H1 (cell line): ENCODE results near the gene SLC25A11. TPM values are rescaled to one million over a fixed set of nuclear protein-coding genes. Genes with fewer than 3 reads are reported as not detected.

Experiments
- CTCF ChIA-PET: fragments of 300-600 bp; sonication (Branson Sonifier 250); formaldehyde crosslinking; loops from one replicate; lab custom pipeline; 2021; ENCODE audit not compliant: partially characterized antibody; lab: Charles Lee
- POLR2A ChIA-PET: fragments of 300-600 bp; sonication (Branson Sonifier 250); formaldehyde crosslinking; loops from one replicate; lab custom pipeline; 2021; ENCODE audit warnings: inconsistent platforms; ENCODE audit not compliant: partially characterized antibody; lab: Charles Lee
- DNase-seq, 2 experiments: peaks; one replicate each; pipeline versions ENCODE4 v3.0.0 to v3.0.0-alpha.2; 2010 to 2022; ENCODE audit warnings: low spot score in 2 of 2, low read depth in 1 of 2, mixed read lengths in 1 of 2
- FAIRE-seq: peaks from 2 replicates; lab custom pipeline; 2011; peaks lifted over from hg19 to GRCh38; lab: Jason Lieb, UNC
- H2AFZ ChIP-seq: 2 replicates; pipeline ENCODE4 v1.8.1; 2012; ENCODE audit warnings: low read length, inconsistent platforms
- H2AK5ac ChIP-seq: 2 replicates; pipeline ENCODE4 v1.6.1; 2013; ENCODE audit warnings: low read depth, low read length
- H2BK120ac ChIP-seq: replicated peaks from 2 replicates; pipeline ENCODE3; 2013; ENCODE audit warnings: low read depth, low read length, inconsistent platforms
- H2BK12ac ChIP-seq: 2 replicates; pipeline ENCODE4 v1.6.1; 2013; ENCODE audit warnings: low read depth, low read length
- H2BK15ac ChIP-seq: 2 replicates; pipeline ENCODE4 v1.6.1; 2013; ENCODE audit warnings: low read length
- H2BK20ac ChIP-seq: 2 replicates; pipeline ENCODE4 v1.6.1; 2013; ENCODE audit warnings: low read length
- H2BK5ac ChIP-seq: 2 replicates; pipeline ENCODE4 v1.6.1; 2013; ENCODE audit warnings: low read depth, low read length
- H3K14ac ChIP-seq: 2 replicates; pipeline ENCODE4 v1.6.1; 2013; ENCODE audit warnings: inconsistent platforms; ENCODE audit not compliant: insufficient read length
- H3K18ac ChIP-seq: 2 replicates; pipeline ENCODE4 v1.6.1; 2013; ENCODE audit warnings: low read length; ENCODE audit errors: extremely low read depth
- H3K23ac ChIP-seq: 2 replicates; pipeline ENCODE4 v1.6.1; 2013; ENCODE audit warnings: inconsistent platforms; ENCODE audit not compliant: insufficient read length
- H3K23me2 ChIP-seq: 2 replicates; pipeline ENCODE4 v1.6.1; 2013; ENCODE audit warnings: low read depth, low read length
- H3K27ac ChIP-seq: 2 replicates; pipeline ENCODE4 v1.6.1; 2011; ENCODE audit warnings: low read depth, low read length, inconsistent platforms
- H3K27me3 ChIP-seq, 4 experiments: replicated peaks in 1 of 4; 1 replicate in 1 of 4; 2 replicates in 3 of 4; pipeline versions ENCODE4 v1.6.1 to v1.8.1; 2011 to 2013; ENCODE audit warnings: low read length in 3 of 4, mild to moderate bottlenecking in 3 of 4, inconsistent platforms in 2 of 4, mixed read lengths in 2 of 4, moderate library complexity in 1 of 4; ENCODE audit not compliant: control insufficient read depth in 3 of 4, insufficient read depth in 3 of 4; ENCODE audit errors: extremely low read depth in 1 of 4
- H3K36me3 ChIP-seq, 4 experiments: 2 replicates each; pipeline versions ENCODE4 v1.6.1 to v1.8.1; 2011 to 2013; ENCODE audit warnings: mild to moderate bottlenecking in 4 of 4, low read length in 3 of 4, moderate library complexity in 2 of 4, control low read depth in 1 of 4, inconsistent platforms in 1 of 4; ENCODE audit not compliant: insufficient read depth in 4 of 4, control insufficient read depth in 2 of 4
- H3K4ac ChIP-seq: replicated peaks from 2 replicates; pipeline ENCODE3; 2013; ENCODE audit warnings: low read length, low read depth, mixed read lengths, inconsistent platforms; ENCODE audit not compliant: insufficient read length
- H3K4me1 ChIP-seq, 4 experiments: replicated peaks in 1 of 4; 1 replicate in 1 of 4; 2 replicates in 3 of 4; pipeline versions ENCODE4 v1.6.1 to v1.8.1; 2011 to 2013; ENCODE audit warnings: low read length in 3 of 4, inconsistent platforms in 2 of 4, mixed read lengths in 1 of 4; ENCODE audit not compliant: insufficient read depth in 4 of 4, control insufficient read depth in 3 of 4
- H3K4me2 ChIP-seq, 2 experiments: 2 replicates each; pipeline versions ENCODE4 v1.6.1 to v1.8.1; 2011 to 2013; ENCODE audit warnings: low read depth in 2 of 2, low read length in 2 of 2, control low read depth in 1 of 2, inconsistent platforms in 1 of 2, mild to moderate bottlenecking in 1 of 2; ENCODE audit not compliant: insufficient read depth in 1 of 2
- H3K4me3 ChIP-seq, 4 experiments: fragments of 200-600, 300-600 bp in 1 of 4; sonication (generic), shearing (Covaris generic), sonication (Bioruptor Twin) in 1 of 4; 2 replicates each; pipeline versions ENCODE4 v1.5.1 to v1.8.1; 2011 to 2016; ENCODE audit warnings: low read length in 4 of 4, low read depth in 3 of 4, control low read depth in 2 of 4, inconsistent platforms in 2 of 4, mild to moderate bottlenecking in 2 of 4, mixed read lengths in 1 of 4, moderate library complexity in 1 of 4; ENCODE audit not compliant: insufficient read depth in 2 of 4; ENCODE audit errors: extremely low read depth in 1 of 4
- H3K56ac ChIP-seq: replicated peaks from 2 replicates; pipeline ENCODE3; 2013; ENCODE audit warnings: low read depth, mild to moderate bottlenecking, mixed read lengths, low read length, inconsistent platforms; ENCODE audit not compliant: insufficient read length
- H3K79me1 ChIP-seq: 2 replicates; pipeline ENCODE4 v1.6.1; 2013; ENCODE audit warnings: low read depth, low read length, control low read depth
- H3K79me2 ChIP-seq, 2 experiments: 2 replicates each; pipeline versions ENCODE4 v1.6.1 to v1.8.1; 2012 to 2013; ENCODE audit warnings: low read length in 2 of 2, mild to moderate bottlenecking in 2 of 2, inconsistent platforms in 1 of 2; ENCODE audit not compliant: insufficient read depth in 2 of 2, control insufficient read depth in 1 of 2
- H3K9ac ChIP-seq, 4 experiments: replicated peaks in 1 of 4; 1 replicate in 1 of 4; 2 replicates in 3 of 4; pipeline versions ENCODE4 v1.6.1 to v1.8.1; 2011 to 2013; ENCODE audit warnings: low read depth in 3 of 4, low read length in 3 of 4, control low read depth in 2 of 4, mild to moderate bottlenecking in 2 of 4, moderate library complexity in 2 of 4, inconsistent platforms in 1 of 4; ENCODE audit errors: extremely low read depth in 1 of 4
- H3K9me3 ChIP-seq, 2 experiments: 2 replicates each; pipeline versions ENCODE4 v1.6.1 to v1.8.1; 2012 to 2013; ENCODE audit warnings: mild to moderate bottlenecking in 2 of 2, moderate library complexity in 2 of 2, control low read depth in 1 of 2, inconsistent platforms in 1 of 2, low read depth in 1 of 2, low read length in 1 of 2, mixed read lengths in 1 of 2; ENCODE audit not compliant: insufficient read depth in 2 of 2
- H4K20me1 ChIP-seq, 2 experiments: replicated peaks in 1 of 2; 2 replicates each; pipeline versions ENCODE3 to v1.8.1; 2011 to 2013; ENCODE audit warnings: inconsistent platforms in 2 of 2, low read length in 2 of 2, mild to moderate bottlenecking in 1 of 2; ENCODE audit not compliant: insufficient read depth in 2 of 2, control insufficient read depth in 1 of 2
- H4K5ac ChIP-seq: 2 replicates; pipeline ENCODE4 v1.6.1; 2013; ENCODE audit warnings: low read length, low read depth, mixed read lengths, inconsistent platforms; ENCODE audit not compliant: insufficient read length
- H4K8ac ChIP-seq: 2 replicates; pipeline ENCODE4 v1.8.0; 2013; ENCODE audit warnings: mild to moderate bottlenecking, moderate library complexity, low read length, inconsistent platforms; ENCODE audit not compliant: insufficient read depth; ENCODE audit errors: extremely low read depth
- H4K91ac ChIP-seq: replicated peaks from 2 replicates; pipeline ENCODE3; 2013; ENCODE audit warnings: low read length, mixed read lengths, inconsistent platforms; ENCODE audit not compliant: insufficient read length
- CTBP2 ChIP-seq: IDR thresholded peaks from 2 replicates; pipeline ENCODE4 v1.7.0; 2011; ENCODE audit warnings: borderline replicate concordance, mild to moderate bottlenecking, moderate library complexity, mixed read lengths, low read length; ENCODE audit not compliant: insufficient read depth, insufficient read length
- POU5F1 ChIP-seq: IDR thresholded peaks from 2 replicates; pipeline ENCODE4 v1.6.1; 2011; ENCODE audit warnings: low read depth, mild to moderate bottlenecking, low read length, moderate library complexity
- SP4 ChIP-seq: IDR thresholded peaks from 2 replicates; pipeline ENCODE4 v1.6.1; 2012; ENCODE audit warnings: low read length, inconsistent platforms
- TAF7 ChIP-seq: optimal IDR thresholded peaks from 2 replicates; pipeline ENCODE3; 2011; ENCODE audit warnings: low read depth, mild to moderate bottlenecking, inconsistent platforms, low read length, moderate library complexity, borderline replicate concordance
- TBP ChIP-seq: IDR thresholded peaks from 2 replicates; pipeline ENCODE4 v1.6.1; 2011; ENCODE audit warnings: low read depth, low read length, improper control_type of control experiment
- WGBS, 2 experiments: shearing (Covaris generic) in 1 of 2; methylation state at CpG; one replicate each; pipeline versions ENCODE4 v1.1.6 to v1.1.7; 2013 to 2015; ENCODE audit warnings: low lambda C conversion rate in 2 of 2, mixed read lengths in 2 of 2, inconsistent platforms in 1 of 2, low coverage in 1 of 2, missing lambda C conversion rate in 1 of 2; ENCODE audit not compliant: insufficient replicate concordance in 2 of 2, insufficient coverage in 1 of 2, insufficient read length in 1 of 2; ENCODE audit errors: extremely low coverage in 1 of 2, missing lambda C conversion rate in 1 of 2; 5-methylcytosine and 5-hydroxymethylcytosine counted together
- polyA plus RNA-seq, 7 experiments: library from polyadenylated mRNA; depleted of rRNA in 3 of 7; stranded (reverse) in 5 of 7; unstranded in 2 of 7; fragments of >200 nt in 5 of 7; fragments of 200-250 nt in 2 of 7; gene quantifications; 1 replicate in 5 of 7; 2 replicates in 1 of 7; 4 replicates in 1 of 7; pipeline versions ENCODE4 v1.2.1 to v1.2.3, GENCODE V29; 2011 to 2013; ENCODE audit warnings: missing spikeins in 2 of 7, mixed read lengths in 2 of 7
- total RNA-seq: library from RNA; stranded (reverse); fragmentation: NEBNext Ultra II Directional; extraction: Animal tissue kit (Norgen Biotek cat#: 25700); gene quantifications from 2 replicates; pipeline ENCODE4 v1.2.1, GENCODE V29; 2021

SLC25A11 gene
- total and polyA plus RNA-seq, 2 of the 8 experiments (the other 6 are each of a cell fraction or from before 2014, with no cell fraction given) = 55.9 to 97.0 TPM

GRCh38 chr17:4950746-4951204, 10.9 kb upstream of the SLC25A11 start, which contains the start of gene ENO3:
Gene ENO3, plus strand, starts transcription at chr17:4951119. Its CDS starts 711 bp downstream, at chr17:4951830.
- 26% methylated on average over 7 of the region's 7 CpGs; no CpG with 5 or more reads in 1 of the 2 experiments for WGBS, 2 experiments
- H3K4me2 ChIP-seq = peak within 1 kb of the TSS; percentile 95 to 97
- peak within 1 kb of the TSS; percentile 34 for H3K56ac ChIP-seq
- ChIA-PET CTCF (interaction anchor here (0.8 to 1.9 kb wide), 10 partner anchors 10 to 111 kb away, joined by 3 to 5 read pairs (median 3); partner anchors contain the start of genes SLC52A1 and SPAG7), POLR2A (interaction anchor here (1.0 to 32.4 kb wide), 10 partner anchors 4 to 129 kb away, joined by 3 to 987 read pairs (median 4); partner anchors contain the start of genes ENO3, GP1BA, PFN1 and RNF167)
- peak within 1 kb of the TSS; percentile 95; the same call in 1 of the 2 replicates for H2BK5ac ChIP-seq
- no peak within 1 kb of the TSS for H2AFZ ChIP-seq
- H4K8ac ChIP-seq = peak within 1 kb of the TSS; percentile 85
- peak within 1 kb of the TSS; percentile 48; the same call in 1 of the 2 replicates for H2AK5ac ChIP-seq
- peaks cover 8 to 24% of the 10 kb centered on the region in 2 experiments for H3K79me2 ChIP-seq
- H4K5ac ChIP-seq = peak within 1 kb of the TSS; percentile 87
- H3K36me3 ChIP-seq = peaks cover 0 to 13% (median 10%) of the 10 kb centered on the region in 4 experiments; a peak in 6 of 8 replicates
- peak within 1 kb of the TSS; percentile 43; the same call in 1 of the 2 replicates for H2BK12ac ChIP-seq
- H3K4me3 ChIP-seq = peak within 1 kb of the TSS; percentile 69 to 97 (median 80)
- H3K9me3 ChIP-seq = no peaks in the 10 kb centered on the region
- peak within 1 kb of the TSS; percentile 13 for H2BK120ac ChIP-seq
- FAIRE-seq = no peak
- H4K91ac ChIP-seq = peak within 1 kb of the TSS; percentile 95
- H3K4me1 ChIP-seq = peaks cover 4 to 17% (median 11%) of the 10 kb centered on the region in 4 experiments
- H3K27ac ChIP-seq = peak within 1 kb of the TSS; percentile 79
- peak within 1 kb of the TSS; percentile 88; the same call in 1 of the 2 replicates for H2BK15ac ChIP-seq
- peaks cover 11 to 12% of the 10 kb centered on the region in 2 experiments for H4K20me1 ChIP-seq
- H3K4ac ChIP-seq = peak within 1 kb of the TSS; percentile 88
- no peak within 1 kb of the TSS for H3K23ac ChIP-seq
- no peaks in the 10 kb centered on the region for H3K27me3 ChIP-seq
- H3K14ac ChIP-seq = no peak within 1 kb of the TSS
- peak in 1 of 2 experiments; percentile 68 for DNase-seq
- H3K18ac ChIP-seq = peak within 1 kb of the TSS; percentile 93
- H3K9ac ChIP-seq = peak within 1 kb of the TSS in 3 of 4 experiments; percentile 13 to 76 (median 58); a peak in 5 of 7 replicates
- TF ChIP-seq TAF7 = no peak
- no peak for TF ChIP-seq POU5F1
- TF ChIP-seq SP4 = 0 out of 2 replicates have a peak, but pooled peaks have one; percentile 51
- 0 out of 2 replicates have a peak, but pooled peaks have one; percentile 21 for TF ChIP-seq TBP
- no peak for TF ChIP-seq CTBP2
- TF ChIP-seq, all 59 proteins: peak for 2
- peaks cover 14% of the 10 kb centered on the region for H3K23me2 ChIP-seq
- 0 out of 2 replicates have a peak, but pooled peaks cover 2% of the 10 kb centered on the region for H3K79me1 ChIP-seq
- peak within 1 kb of the TSS; percentile 75; the same call in 1 of the 2 replicates for H2BK20ac ChIP-seq
